ENCODE measurements around the gene SSX2IP. TPM values are rescaled to one million over a fixed set of nuclear protein-coding genes. Genes with fewer than 3 reads are reported as not detected.

Gene SSX2IP
- polyA plus RNA-seq, 3 donors: 0.85 to 2.8 (median 2.2) TPM

DNA sequence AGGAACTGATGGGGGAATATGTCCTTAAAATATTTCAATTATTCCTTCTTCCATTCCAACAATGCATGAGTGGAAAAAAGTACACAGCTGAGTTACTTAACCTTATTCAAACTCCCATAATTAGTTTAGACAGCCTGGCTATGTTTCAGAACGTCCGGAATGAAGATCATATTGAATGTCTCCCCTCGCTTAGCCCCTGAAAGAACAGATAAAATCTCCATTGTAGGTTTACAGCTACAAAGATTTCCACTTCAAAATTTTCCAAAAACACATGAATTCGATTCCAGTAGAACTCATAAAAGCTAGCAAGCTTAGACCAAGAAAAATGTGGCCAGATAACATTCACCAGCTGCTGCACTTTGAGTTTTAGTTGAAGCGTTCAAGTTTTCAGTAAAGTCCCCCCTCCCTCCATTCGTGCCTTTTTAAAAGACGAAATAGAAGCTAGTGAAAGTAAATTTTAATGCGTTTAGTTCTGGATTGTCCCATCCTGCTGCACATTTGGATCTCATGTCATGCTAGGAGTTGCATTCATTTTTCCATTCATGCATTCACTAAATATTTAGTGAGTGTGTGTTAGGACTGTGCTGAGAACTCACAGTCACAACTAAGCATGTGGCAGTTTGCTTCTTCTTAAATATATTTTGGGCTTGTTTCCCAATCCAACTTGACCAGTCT is 29.4 kb upstream of the SSX2IP start:
- DNase-seq: no peak
- intact Hi-C loops (cut with micrococcal nuclease): no loop called here
- Histone ChIP-seq H3K27ac (ENCODE audit: low read depth in 1 of 2, low read length in 2 of 2) (no peak overlapping the region), H3K4me2 (replicated peaks; ENCODE audit: extremely low read depth, low read length, poor library complexity, severe bottlenecking) (no peak overlapping the region), H3K9ac (ENCODE audit: insufficient read depth, low read length, poor library complexity, severe bottlenecking) (no peak overlapping the region), H2AFZ (ENCODE audit: insufficient read depth, low read depth, low read length, poor library complexity, severe bottlenecking) (no peak overlapping the region), H3K27me3 (ENCODE audit: control insufficient read depth in 2 of 2, insufficient read depth in 2 of 2, low read length in 2 of 2) (no peaks in the 10 kb centered on the region), H3K4me3 (replicated peaks in 1 of 3; ENCODE audit: low read depth in 2 of 3, low read length in 3 of 3) (no peak overlapping the region), H4K20me1 (ENCODE audit: insufficient read depth, low read length) (no peaks in the 10 kb centered on the region), H3K9me3 (replicated peaks in 1 of 2; ENCODE audit: control insufficient read depth in 1 of 2, insufficient read depth in 1 of 2, low read length in 2 of 2) (no peaks in the 10 kb centered on the region), H3K79me2 (ENCODE audit: insufficient read depth, low read length) (no peaks in the 10 kb centered on the region), H3K4me1 (ENCODE audit: control insufficient read depth in 1 of 2, insufficient read depth in 2 of 2, low read length in 2 of 2) (no peaks in the 10 kb centered on the region), H3K36me3 (replicated peaks in 1 of 2; ENCODE audit: control insufficient read depth in 1 of 2, insufficient read depth in 2 of 2, low read length in 2 of 2) (no peaks in the 10 kb centered on the region)
- TF ChIP-seq, protein P1, sequence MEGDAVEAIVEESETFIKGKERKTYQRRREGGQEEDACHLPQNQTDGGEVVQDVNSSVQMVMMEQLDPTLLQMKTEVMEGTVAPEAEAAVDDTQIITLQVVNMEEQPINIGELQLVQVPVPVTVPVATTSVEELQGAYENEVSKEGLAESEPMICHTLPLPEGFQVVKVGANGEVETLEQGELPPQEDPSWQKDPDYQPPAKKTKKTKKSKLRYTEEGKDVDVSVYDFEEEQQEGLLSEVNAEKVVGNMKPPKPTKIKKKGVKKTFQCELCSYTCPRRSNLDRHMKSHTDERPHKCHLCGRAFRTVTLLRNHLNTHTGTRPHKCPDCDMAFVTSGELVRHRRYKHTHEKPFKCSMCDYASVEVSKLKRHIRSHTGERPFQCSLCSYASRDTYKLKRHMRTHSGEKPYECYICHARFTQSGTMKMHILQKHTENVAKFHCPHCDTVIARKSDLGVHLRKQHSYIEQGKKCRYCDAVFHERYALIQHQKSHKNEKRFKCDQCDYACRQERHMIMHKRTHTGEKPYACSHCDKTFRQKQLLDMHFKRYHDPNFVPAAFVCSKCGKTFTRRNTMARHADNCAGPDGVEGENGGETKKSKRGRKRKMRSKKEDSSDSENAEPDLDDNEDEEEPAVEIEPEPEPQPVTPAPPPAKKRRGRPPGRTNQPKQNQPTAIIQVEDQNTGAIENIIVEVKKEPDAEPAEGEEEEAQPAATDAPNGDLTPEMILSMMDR (IDR thresholded peaks at IDR 0.05): no peak
- Mint-ChIP-seq H3K36me3 (no peaks in the 10 kb centered on the region), H3K4me3 (no peak overlapping the region), H3K9me3 (peaks cover 0 to 3% (median 0%) of the 10 kb centered on the region in 7 donors), H3K27ac (no peak overlapping the region), H3K27me3 (ENCODE audit: low read depth in 3 of 3) (peaks cover 1 to 5% (median 4%) of the 10 kb centered on the region in 3 donors), H3K4me1 (no peaks in the 10 kb centered on the region)
- 100% methylated on average over 4 of the region's 8 CpGs for WGBS (ENCODE audit: insufficient coverage)

DNA sequence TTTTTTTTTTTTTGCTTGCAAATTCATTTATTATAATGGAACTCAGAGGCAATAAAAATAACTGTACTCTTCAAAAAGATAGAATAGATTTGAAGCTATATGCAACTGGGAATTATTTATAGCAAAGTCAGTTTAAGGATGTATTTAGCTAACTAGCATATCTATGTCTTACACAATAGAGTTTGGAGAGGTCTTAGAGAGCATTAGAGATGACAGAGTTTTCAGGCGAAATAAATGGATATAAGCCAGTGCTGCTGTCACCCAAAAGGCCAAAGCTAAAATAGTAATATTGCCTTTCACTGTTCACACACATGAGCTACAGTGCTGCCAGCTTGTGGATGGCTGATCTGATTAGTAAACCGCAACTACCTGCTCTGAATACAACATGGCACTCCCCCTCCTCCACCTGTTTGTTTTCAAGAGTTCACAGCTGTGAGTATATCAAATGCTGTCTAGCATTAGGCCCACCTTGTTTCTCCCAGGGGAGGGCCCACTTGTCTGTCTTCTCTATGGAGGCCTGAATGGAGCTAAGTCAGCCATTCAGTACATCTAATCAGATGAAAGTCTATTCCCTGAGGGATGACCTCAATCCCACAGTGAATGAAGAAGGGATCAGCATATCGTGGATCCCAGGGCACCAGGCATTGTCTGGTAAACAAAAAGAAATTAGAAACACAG is 25.2 kb upstream of the SSX2IP start:
- Histone ChIP-seq H3K27ac (ENCODE audit: low read depth in 1 of 2, low read length in 2 of 2) (no peak overlapping the region), H3K4me3 (replicated peaks in 1 of 3; ENCODE audit: low read depth in 2 of 3, low read length in 3 of 3) (no peak overlapping the region), H3K9me3 (replicated peaks in 1 of 2; ENCODE audit: control insufficient read depth in 1 of 2, insufficient read depth in 1 of 2, low read length in 2 of 2) (no peaks in the 10 kb centered on the region), H3K4me2 (replicated peaks; ENCODE audit: extremely low read depth, low read length, poor library complexity, severe bottlenecking) (no peak overlapping the region), H3K9ac (ENCODE audit: insufficient read depth, low read length, poor library complexity, severe bottlenecking) (no peak overlapping the region), H4K20me1 (ENCODE audit: insufficient read depth, low read length) (no peaks in the 10 kb centered on the region), H3K79me2 (ENCODE audit: insufficient read depth, low read length) (no peaks in the 10 kb centered on the region), H2AFZ (ENCODE audit: insufficient read depth, low read depth, low read length, poor library complexity, severe bottlenecking) (no peak overlapping the region), H3K36me3 (replicated peaks in 1 of 2; ENCODE audit: control insufficient read depth in 1 of 2, insufficient read depth in 2 of 2, low read length in 2 of 2) (no peaks in the 10 kb centered on the region), H3K27me3 (ENCODE audit: control insufficient read depth in 2 of 2, insufficient read depth in 2 of 2, low read length in 2 of 2) (no peaks in the 10 kb centered on the region), H3K4me1 (ENCODE audit: control insufficient read depth in 1 of 2, insufficient read depth in 2 of 2, low read length in 2 of 2) (no peaks in the 10 kb centered on the region)
- TF ChIP-seq, protein P1 (IDR thresholded peaks at IDR 0.05): no peak
- WGBS (ENCODE audit: insufficient coverage): 100% methylated on average over 3 of the region's 3 CpGs
- Mint-ChIP-seq H3K4me3 (no peak overlapping the region), H3K27ac (no peak overlapping the region), H3K36me3 (no peaks in the 10 kb centered on the region), H3K4me1 (no peaks in the 10 kb centered on the region), H3K9me3 (peaks cover 0 to 3% (median 0%) of the 10 kb centered on the region in 7 donors), H3K27me3 (ENCODE audit: low read depth in 3 of 3) (peaks cover 0 to 4% (median 3%) of the 10 kb centered on the region in 3 donors)
- DNase-seq: no peak
- intact Hi-C loops (cut with micrococcal nuclease): no loop called here

All from CD14-positive monocyte (primary cell).